IPS-18a (cell line): Measurements from ENCODE around the gene IFT43.

Source experiments
- H3K27ac ChIP-seq: one replicate; pipeline ENCODE4 v1.5.1; 2013; ENCODE audit warnings: low read length
- H3K27me3 ChIP-seq: one replicate; pipeline ENCODE4 v1.6.1; 2013; ENCODE audit warnings: mild to moderate bottlenecking, low read length; ENCODE audit not compliant: control insufficient read depth, insufficient read depth
- H3K36me3 ChIP-seq: one replicate; pipeline ENCODE4 v1.6.1; 2013; ENCODE audit warnings: low read depth, low read length; ENCODE audit not compliant: control insufficient read depth
- H3K4me1 ChIP-seq: one replicate; pipeline ENCODE4 v1.6.1; 2013; ENCODE audit warnings: low read depth, low read length; ENCODE audit not compliant: control insufficient read depth
- H3K4me3 ChIP-seq: one replicate; pipeline ENCODE4 v1.5.1; 2013; ENCODE audit warnings: low read length
- H3K9ac ChIP-seq: one replicate; pipeline ENCODE4 v1.6.1; 2013; ENCODE audit warnings: mild to moderate bottlenecking, low read length, moderate library complexity
- H3K9me3 ChIP-seq: one replicate; pipeline ENCODE4 v1.6.1; 2013; ENCODE audit warnings: low read depth, low read length; ENCODE audit not compliant: control insufficient read depth

IFT43 gene

GRCh38 chr14:76121089-76121748 lies 135.7 kb downstream of the IFT43 start:
- no peak overlapping the region for H3K9ac ChIP-seq
- H3K36me3 ChIP-seq: no peaks in the 10 kb centered on the region
- H3K27ac ChIP-seq: no peak overlapping the region
- no peaks in the 10 kb centered on the region for H3K9me3 ChIP-seq
- H3K4me3 ChIP-seq: no peak overlapping the region
- peaks cover 8% of the 10 kb centered on the region for H3K4me1 ChIP-seq
- no peaks in the 10 kb centered on the region for H3K27me3 ChIP-seq

- H3K9ac ChIP-seq: no peak overlapping the region
- H3K4me1 ChIP-seq: peaks cover 8% of the 10 kb centered on the region
- H3K27ac ChIP-seq: no peak overlapping the region
- H3K36me3 ChIP-seq: no peaks in the 10 kb centered on the region
- H3K4me3 ChIP-seq: no peak overlapping the region
- no peaks in the 10 kb centered on the region for H3K27me3 ChIP-seq
- H3K9me3 ChIP-seq: no peaks in the 10 kb centered on the region
Observed at GRCh38 chr14:76123426-76124225, 138.1 kb downstream of the IFT43 start.

GRCh38 chr14:76125511-76125910 lies 139.9 kb downstream of the IFT43 start:
- Histone ChIP-seq H3K36me3 (no peaks in the 10 kb centered on the region), H3K4me3 (no peak overlapping the region), H3K9ac (no peak overlapping the region), H3K4me1 (peaks cover 8% of the 10 kb centered on the region), H3K9me3 (no peaks in the 10 kb centered on the region), H3K27ac (no peak overlapping the region), H3K27me3 (peaks cover 8% of the 10 kb centered on the region)

- H3K27me3 ChIP-seq: peaks cover 13% of the 10 kb centered on the region
- no peak overlapping the region for H3K9ac ChIP-seq
- H3K36me3 ChIP-seq: no peaks in the 10 kb centered on the region
- H3K4me3 ChIP-seq: no peak overlapping the region
- H3K9me3 ChIP-seq: no peaks in the 10 kb centered on the region
- no peak overlapping the region for H3K27ac ChIP-seq
- H3K4me1 ChIP-seq: peaks cover 8% of the 10 kb centered on the region
Observed at GRCh38 chr14:76126076-76126475, 140.5 kb downstream of the IFT43 start.

- Histone ChIP-seq H3K9ac (no peak overlapping the region), H3K27me3 (peaks cover 49% of the 10 kb centered on the region), H3K4me3 (no peak overlapping the region), H3K9me3 (no peaks in the 10 kb centered on the region), H3K27ac (no peak overlapping the region), H3K4me1 (no peaks in the 10 kb centered on the region), H3K36me3 (no peaks in the 10 kb centered on the region)
Observed at GRCh38 chr14:76129851-76130576, 144.5 kb downstream of the IFT43 start.

GRCh38 chr14:76131071-76131965 lies 145.8 kb downstream of the IFT43 start:
- Histone ChIP-seq H3K9me3 (no peaks in the 10 kb centered on the region), H3K4me3 (no peak overlapping the region), H3K27me3 (peaks cover 62% of the 10 kb centered on the region), H3K36me3 (no peaks in the 10 kb centered on the region), H3K9ac (no peak overlapping the region), H3K27ac (no peak overlapping the region), H3K4me1 (no peaks in the 10 kb centered on the region)

GRCh38 chr14:76133103-76133502 lies 147.5 kb downstream of the IFT43 start:
- Histone ChIP-seq H3K9ac (no peak overlapping the region), H3K9me3 (no peaks in the 10 kb centered on the region), H3K27ac (no peak overlapping the region), H3K4me3 (no peak overlapping the region), H3K4me1 (peaks cover 3% of the 10 kb centered on the region), H3K27me3 (peaks cover 80% of the 10 kb centered on the region), H3K36me3 (no peaks in the 10 kb centered on the region)
